HG03066 (cell line): ENCODE results near the gene GNAI3.

Source experiments
- ATAC-seq: cut with Tn5 transposase; IDR thresholded peaks from one replicate; pipeline ENCODE4 v1.9.1; 2021; ENCODE audit warnings: low read depth; ENCODE audit not compliant: unreplicated experiment

The GNAI3 gene

DNA sequence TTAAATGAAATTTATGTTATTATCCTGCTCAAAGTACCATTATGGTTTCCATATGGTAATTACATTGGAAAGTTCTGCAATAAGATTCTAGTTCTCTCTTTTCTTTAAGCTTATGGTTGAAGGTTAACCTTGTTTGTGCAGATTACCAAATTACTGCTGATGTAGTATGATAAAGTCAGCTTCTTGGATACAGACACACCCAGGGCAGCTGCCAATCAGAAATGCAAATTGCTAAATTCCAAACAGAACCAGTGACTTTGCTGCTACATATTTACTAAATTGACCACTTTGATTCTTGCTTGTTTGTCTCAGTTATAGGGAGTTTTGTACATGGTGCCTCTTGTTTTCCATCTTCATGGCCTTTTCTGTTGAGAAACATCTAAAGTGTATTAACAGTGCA is 44.5 kb downstream of the GNAI3 start:
- ATAC-seq, result no peak

DNA sequence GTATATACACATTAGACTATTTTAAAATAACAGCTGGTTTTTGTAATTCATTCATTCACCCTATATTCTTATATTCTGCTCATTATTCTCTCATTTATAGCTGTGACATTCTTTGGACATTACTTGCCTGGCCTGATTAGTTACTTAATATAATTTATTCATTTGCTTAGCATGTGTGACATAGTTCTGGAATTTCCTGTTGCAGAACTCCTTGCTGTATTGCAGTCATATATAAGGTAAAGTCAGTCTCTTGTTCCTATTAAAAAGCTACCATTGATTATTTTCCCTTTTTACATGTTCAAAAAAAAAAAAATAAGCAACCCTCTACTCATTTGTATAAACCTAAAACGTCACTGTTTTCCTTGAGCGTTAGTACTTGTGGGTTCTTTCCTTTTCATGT is 47.1 kb downstream of the GNAI3 start:
- ATAC-seq, result no peak

DNA sequence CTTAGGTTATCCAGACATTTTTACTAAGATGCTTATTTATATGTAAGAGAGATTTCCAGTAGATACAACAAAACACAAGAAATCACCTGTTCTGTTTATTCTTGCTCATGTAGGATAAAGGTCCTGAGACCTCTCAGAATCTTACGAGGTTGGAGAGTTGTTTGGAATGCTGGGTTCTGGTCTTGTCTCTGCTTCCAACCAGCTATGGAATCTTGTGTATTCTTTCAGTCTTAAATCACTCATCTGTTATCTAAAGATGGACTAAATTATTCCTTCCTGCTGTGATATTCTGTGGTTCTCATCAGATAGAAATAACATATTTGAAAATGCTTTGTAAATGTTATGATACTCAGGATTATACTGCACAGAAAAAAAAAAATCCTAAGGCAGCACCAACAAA is 49.7 kb downstream of the GNAI3 start:
- ATAC-seq, result no peak

DNA sequence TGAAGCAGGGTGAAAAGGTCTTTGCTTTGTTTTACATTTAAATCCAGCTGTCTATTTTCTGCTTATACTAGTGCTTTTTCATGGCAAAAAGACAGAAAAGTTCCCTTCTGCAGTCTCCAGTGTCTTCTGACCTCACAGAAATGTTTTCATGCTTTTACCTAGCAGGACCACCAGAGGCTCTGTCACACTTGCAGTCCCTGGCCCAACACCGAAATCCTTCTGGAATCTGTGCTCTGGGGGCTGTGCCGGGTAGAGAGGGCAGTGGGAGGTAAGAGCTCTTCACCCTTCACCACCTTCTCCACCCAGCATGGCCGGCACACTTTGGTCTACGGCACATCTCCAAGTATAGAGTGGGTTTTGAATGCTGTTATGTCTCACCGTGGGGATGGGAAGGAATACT is 50.2 kb downstream of the GNAI3 start:
- no peak for ATAC-seq

DNA sequence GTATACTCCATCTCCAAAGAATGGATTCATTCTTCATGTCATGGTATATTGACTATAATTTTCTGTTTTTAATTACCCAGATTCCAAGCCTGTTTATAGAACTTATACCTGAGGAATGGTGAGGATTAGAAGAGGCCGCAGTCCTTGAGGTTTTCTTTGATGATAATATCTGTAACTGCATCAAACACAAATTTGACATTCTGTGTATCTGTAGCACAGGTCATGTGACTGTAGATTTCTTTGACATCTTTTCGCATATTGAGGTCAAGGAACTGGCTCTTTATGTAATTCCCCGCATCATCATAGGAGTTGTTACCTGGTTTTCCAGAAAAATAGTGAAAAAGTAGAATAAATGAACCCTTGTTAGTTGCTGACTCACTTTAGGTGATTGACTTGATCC is 54.8 kb downstream of the GNAI3 start:
- no peak for ATAC-seq

DNA sequence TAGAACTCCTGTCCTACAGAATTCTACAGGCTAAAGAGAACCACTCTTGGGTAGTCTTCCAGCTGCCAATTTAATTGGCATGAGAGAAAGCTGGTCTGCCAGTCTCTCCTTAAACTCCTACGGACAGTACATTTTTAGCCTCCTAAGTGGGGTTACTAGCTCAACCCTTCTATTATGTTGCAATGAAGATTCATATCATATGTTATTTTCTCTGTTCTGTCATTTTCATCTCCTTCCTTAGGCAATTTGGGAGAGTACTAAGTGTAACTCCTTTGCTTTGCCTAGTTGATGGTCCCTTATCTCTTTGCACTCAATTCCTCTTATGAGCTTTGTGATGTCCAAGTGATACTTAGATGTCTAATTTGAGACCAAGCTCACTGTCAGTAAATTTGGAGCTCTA is 57.0 kb downstream of the GNAI3 start:
- no peak for ATAC-seq

DNA sequence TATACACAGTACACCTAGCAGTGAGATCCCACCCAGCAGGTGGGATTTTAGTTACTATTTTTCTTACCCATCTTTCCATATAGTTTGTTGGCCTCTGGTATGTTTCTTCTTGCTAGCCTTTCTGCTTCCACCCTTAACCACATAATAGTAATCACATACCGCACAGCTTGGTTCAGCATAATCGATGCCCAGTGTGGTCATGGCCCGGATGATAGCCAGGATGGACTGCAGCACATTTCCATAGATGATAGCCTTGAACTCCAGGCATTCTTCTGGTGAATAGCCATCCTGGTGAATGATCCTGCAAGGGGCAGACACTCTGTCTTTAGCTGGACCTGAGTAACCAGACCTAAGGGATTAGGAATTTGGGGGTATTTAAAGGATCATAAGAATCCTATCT is 61.5 kb downstream of the GNAI3 start:
- ATAC-seq, result no peak

DNA sequence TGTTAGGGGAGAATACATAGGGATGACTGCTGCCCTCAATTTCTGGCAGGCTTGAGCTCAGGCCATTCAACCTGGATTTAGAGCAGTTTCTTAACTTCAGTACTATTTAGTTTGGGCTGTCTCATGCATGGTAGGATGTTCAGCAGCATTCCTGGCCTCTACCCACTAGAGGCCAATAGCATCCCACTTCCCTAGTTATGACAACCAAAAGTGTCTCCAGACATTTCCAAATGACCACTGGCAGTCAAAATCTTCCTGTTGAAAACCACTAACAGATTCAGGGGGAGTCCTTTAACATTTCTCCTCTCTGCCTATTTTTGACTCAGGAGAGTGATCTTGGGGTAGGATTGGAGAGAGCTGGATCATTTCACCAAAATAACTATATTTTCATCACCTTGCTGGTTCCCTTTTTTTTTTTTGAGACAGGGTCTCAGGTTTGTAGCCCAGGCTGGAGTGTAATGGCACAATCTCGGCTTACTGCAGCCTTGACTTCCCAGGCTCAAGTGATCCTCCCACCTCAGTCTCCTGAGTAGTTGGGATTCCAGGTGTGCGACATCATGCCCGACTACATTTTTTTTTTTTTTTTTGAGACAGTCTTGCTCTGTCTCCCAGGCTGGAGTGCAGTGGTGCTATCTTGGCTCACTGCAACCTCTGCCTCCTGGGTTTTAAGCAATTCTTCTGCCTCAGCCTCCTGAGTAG is 62.3 kb downstream of the GNAI3 start:
- ATAC-seq, result no peak

DNA sequence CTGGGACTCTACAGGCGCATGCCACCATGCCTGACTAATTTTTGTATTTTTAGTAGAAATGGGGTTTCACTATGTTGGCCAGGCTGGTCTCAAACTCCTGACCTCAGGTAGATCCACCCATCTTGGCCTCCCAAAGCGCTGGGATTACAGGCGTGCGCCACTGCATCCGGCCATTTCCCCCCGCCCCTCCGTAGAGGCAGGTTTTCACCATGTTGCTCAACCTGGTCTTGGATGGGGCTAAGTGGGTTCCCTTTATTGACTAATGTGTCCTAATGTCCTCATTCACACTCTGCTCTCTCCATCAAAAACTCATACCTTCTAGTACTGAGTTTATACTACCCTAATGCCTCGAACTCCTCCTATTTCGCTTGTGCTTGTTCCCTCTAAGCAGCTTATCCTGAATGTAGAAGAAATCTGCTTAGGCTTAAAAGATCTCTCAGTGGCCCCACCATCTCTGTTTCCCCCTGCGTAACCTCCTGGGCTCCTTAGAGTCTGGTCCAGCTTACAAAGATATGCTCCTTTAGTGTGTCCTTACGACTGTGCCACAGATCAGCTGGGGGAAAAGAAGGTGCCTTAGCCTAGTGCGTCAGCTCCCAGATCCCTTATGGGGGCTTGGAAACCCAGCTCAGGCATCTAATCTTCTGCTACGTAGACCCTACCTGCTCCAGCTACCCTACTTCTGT is 63.0 kb downstream of the GNAI3 start:
- ATAC-seq, result no peak

DNA sequence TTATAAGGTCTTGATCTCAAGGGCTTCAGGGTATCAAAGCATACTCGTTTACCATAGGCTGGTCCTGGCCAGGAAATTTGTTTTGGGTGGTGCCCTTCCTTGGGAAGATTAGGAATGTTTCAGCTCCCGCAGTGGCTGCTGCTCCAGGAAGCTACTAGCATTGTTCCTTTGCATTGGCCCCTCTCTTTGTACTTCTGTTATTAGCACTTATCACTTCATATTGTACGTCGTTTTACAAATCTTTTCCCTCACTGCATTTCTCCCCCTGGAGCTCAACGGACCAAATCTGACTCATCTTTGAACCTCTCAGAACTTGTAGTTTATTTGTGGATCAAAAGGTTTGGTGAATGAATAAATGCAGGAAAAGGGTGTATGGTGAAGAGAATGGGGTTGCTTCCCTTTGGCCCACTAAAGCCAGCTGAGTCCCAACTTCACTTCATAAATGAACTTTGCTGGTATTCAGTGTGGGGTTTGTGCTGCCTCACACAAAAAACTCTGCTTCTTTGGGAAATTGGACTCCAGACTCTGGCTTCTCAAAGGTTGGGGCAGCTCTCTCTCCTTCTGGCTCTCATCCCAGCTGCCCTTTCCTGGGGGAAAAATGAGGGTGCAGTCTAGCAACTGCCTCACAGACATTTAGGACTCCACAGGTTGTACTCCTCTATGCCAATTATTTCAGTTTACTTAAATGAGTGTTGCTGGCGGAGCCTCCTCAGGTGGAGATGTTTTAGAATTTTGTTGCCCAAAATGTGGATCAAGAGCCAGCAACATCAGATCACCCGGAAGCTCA is 65.1 kb downstream of the GNAI3 start:
- ATAC-seq, result no peak

DNA sequence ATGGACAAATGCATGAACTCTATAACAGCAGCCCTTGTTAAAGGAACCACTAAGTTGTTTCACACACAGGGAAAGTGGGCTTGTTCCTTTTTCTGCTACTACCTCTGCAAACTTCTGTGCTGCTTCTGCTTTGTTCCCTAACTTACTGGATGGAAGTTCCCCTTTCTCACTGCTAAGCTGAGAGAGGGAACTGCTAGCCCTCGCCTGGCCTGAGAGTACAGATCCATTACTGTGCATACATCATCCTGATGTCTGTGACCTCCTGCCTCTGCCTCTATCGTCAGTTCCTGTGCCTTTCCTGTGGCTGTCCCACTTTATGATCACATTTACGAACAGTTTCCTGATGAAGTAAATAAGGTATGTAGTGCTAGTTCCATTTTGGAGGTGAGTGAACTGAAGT is 67.5 kb downstream of the GNAI3 start:
- no peak for ATAC-seq

DNA sequence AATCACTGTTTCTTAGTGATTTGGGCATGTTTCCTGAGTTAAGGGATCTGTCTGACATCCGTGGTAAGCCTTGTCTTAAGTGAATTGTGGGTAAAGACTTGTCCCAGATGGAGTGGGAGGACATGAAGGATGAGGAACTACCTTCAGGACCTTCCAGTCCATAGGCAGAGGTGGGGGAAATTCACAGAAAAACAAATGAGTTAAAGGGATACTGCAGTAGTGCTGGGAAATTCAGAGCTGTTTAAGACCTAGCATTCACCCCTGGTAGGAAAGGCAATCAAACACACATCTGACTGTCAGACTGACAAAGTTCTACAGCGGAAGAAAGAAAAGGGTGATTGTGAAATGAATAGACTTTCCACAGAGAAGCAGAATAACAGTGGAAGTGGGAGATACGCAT is 68.0 kb downstream of the GNAI3 start:
- no peak for ATAC-seq

DNA sequence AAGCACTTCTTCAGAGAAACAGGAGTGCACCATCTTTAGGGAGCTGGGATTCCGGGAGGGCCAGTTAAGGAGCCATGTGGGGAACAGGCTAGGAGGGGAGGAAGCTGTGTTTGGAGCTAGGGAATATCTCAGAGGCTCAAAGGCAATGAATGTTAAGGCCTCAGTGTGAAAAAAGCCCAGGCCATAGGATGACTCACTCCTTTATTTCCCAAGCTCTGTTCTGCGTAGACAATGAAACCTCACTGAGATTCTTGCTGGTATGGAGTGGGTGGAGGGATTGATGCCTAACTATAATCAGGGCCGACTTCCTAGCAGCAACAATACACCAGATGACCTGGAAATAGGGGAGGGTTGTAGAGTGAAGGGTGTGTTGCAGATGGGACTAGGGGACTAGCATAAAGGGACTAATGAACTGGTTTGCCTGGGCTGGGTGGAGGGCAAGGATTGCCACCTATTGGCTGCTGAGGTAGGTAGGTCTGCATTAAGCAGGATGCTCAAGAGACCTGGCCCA is 68.9 kb downstream of the GNAI3 start:
- no peak for ATAC-seq

DNA sequence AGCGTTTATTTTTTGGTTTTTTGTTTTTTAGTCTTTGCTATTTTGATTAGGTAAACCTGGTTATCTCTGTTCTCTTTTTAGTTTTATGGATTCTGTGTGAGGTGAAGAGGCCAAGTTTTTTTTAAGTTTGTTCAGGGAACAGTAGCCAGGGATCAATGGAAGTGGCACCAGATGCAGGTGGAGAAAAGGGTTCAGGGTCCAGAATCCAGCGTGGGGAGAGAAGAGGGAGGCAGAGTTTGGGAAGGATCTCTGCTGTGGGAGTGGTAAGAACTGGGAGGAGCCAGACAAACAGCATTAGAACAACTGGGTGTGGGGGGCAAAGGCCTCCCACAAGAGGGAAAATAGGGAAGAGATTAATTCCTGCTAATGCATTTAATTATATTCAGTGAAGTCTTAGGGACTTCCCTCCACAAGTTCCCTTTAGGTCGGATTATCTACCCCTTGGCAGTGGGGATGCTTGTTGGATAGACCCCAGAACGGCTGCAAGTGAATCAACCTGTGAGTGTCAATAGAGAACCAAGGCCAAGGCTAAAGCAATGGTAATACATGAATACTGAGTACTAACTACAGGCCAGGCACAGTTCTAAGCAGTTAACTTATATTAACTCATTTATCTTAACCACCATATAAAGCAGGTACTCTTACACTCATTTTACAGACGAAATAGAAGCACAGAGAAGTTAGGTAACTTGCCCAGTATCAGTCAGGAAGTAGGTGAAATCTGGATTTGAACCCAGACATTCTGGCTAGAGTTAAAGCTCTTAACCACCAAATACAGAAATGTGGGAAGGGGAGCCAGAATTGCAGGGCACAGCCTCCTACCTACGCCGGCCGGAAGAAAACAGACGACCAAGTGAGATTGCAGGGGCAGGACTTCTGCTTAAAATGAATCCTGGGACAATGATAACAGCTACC is 70.5 kb downstream of the GNAI3 start:
- peak; percentile 2 for ATAC-seq

DNA sequence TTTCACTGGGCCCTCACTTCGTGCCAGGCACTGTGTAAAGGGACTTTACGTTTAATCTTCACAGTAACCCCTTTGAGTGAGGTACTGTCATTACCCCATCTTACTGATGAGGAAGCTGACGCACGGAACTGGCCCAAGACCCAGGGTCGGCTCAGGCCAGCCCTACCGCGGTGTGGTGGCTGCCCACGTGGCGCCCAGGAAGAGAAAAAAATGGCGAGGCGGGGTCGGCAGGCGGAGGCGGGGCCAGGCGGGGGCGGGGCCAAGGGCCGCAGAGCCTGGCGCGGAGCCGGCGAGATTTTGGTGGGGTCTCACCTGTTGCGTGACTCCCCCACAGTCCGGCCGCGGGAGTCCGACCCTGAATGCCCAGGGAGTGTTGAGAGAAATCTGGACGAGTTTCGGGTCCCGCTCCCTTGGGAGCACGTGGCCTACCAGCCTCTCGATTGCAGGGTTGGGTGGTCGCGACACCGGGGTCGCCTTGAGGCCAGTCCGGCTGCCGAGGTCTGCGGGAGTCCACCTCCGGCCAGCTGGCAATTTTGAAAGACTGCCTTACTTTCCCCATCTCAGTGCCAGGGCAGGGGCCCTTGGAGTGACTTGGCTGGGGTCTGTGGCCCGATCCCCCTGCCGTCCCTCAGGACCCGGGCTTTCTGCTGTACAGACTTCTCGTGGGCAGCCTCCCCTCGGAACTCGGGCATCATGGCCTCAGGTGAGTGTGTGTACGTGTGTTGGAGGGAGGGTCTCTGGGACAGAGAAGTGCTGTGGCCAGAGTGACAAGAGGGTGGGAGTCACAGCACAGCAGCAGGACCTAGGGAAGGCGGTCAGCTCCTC is 71.4 kb downstream of the GNAI3 start, which contains the start of the genes AMPD2 and GNAT2:
Gene AMPD2, plus strand, starts transcription at position 262 of the 825 bp plus-strand sequence. CDS start 1,339 bp downstream, outside the sequence.
Gene GNAT2, minus strand, starts transcription at position 41 of the 825 bp plus-strand sequence. CDS start 6,746 bp downstream, outside the sequence.
- ATAC-seq, result peak; percentile 56

DNA sequence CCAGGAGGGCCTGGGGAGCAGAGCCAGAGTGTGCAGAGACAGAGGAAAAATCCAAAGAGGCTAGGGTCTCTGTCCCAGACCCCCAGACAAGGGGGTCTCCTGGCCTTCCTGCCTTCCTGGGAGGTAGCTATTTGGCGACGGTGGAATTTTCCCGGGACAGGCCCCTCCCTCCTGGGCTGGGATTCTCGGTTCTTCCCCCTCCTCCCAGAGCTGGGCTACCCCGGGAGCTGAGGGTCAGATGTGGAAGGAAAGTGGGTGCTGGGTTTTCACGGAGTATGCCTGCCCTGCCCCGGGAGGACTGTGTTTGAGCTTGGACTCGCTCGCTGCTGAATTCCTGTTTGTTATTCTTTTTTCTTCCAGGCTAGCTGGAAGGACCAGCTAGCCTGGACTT is 72.0 kb downstream of the GNAI3 start:
- ATAC-seq, result peak; percentile 0

DNA sequence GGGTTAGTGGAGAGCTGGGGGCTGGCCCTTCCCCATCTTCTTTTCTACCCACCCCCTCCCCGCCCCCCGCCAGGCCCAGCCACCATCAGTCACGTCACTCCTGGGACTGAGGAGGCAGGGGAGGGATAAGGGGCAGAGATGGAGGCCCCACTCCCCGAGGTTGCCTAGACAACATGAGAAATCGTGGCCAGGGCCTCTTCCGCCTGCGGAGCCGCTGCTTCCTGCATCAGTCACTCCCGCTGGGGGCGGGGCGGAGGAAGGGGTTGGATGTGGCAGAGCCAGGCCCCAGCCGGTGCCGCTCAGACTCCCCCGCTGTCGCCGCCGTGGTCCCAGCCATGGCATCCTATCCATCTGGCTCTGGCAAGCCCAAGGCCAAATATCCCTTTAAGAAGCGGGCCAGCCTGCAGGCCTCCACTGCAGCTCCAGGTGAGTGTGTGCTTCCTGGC is 72.4 kb downstream of the GNAI3 start:
- ATAC-seq, result peak; percentile 78

DNA sequence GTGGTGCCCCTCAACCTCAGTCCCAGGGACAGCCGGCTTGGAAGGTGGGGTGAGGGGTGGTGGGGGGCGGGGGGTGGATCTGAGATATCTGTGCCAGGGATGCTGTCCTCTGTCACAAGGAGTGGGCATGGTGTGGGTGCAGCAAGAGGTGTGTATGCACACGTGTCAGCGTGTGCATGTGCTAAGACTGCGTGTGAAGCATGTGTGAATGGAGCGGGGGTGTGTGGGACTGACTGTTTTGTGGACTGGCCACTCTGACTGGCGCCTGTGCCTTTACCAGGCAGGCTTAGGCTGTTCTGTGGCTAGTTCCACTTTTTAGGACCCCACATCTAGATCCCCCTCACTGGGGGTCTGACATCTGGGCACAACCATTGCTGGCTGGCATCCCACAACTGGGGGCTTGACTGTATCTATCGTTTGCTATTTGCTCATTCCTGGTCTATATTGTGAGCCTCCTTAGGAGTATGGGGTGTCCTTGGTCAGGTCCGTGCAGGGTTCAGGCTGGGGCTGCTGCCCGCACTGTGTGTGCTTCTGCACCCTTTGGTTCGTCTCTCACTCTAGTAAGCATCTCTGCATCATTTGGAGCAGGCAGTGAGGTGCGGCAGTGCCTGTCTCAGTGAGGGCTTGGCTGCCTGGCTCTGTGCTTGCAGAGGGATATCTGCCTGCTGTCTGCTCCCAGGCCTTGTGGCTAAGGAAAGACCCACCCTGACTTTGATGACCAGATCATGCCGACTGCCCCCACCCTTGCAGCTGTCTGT is 73.1 kb downstream of the GNAI3 start:
- ATAC-seq, result no peak
